HepG2 (cell line): Measurements from ENCODE around the gene FAM3C. TPM values are rescaled to one million over a fixed set of nuclear protein-coding genes. Genes with fewer than 3 reads are reported as not detected.

ENCODE experiments used
- DNMT1 ChIP-seq: sonication (generic); formaldehyde crosslinking; IDR thresholded peaks from 2 replicates; pipeline ENCODE4 v1.5.1; 2020; ENCODE audit warnings: mild to moderate bottlenecking, missing genetic modification reagents
- FOXA3 ChIP-seq: IDR thresholded peaks from 2 replicates; pipeline ENCODE4 v1.6.1; 2016; ENCODE audit warnings: missing genetic modification reagents, missing compliant biosample characterization
- FOXC1 ChIP-seq: sonication (generic); formaldehyde crosslinking; IDR thresholded peaks from 2 replicates; pipeline ENCODE4 v1.8.0; 2022; ENCODE audit warnings: mild to moderate bottlenecking, missing genetic modification reagents, borderline replicate concordance
- HNF4G ChIP-seq, 2 experiments: sonication (generic) in 1 of 2; formaldehyde crosslinking in 1 of 2; IDR thresholded peaks; 2 replicates each; pipeline versions ENCODE4 v1.4.0 to v1.6.1; 2011 to 2020; ENCODE audit warnings: borderline replicate concordance in 2 of 2, low read depth in 2 of 2, mild to moderate bottlenecking in 2 of 2, low read length in 1 of 2, missing genetic modification reagents in 1 of 2, moderate library complexity in 1 of 2
- HNRNPLL ChIP-seq: fragments of 200-400 bp; formaldehyde crosslinking; IDR thresholded peaks from 2 replicates; pipeline ENCODE4 v1.6.1; 2017; ENCODE audit warnings: mild to moderate bottlenecking, low read depth, low read length; ENCODE audit not compliant: poor library complexity, severe bottlenecking
- HNRNPUL1 ChIP-seq: fragments of 200-400 bp; formaldehyde crosslinking; IDR thresholded peaks from 2 replicates; pipeline ENCODE4 v1.6.1; 2017; ENCODE audit warnings: low read depth, mild to moderate bottlenecking, low read length, moderate library complexity
- KMT2A ChIP-seq: sonication (generic); formaldehyde crosslinking; IDR thresholded peaks from 2 replicates; pipeline ENCODE4 v1.4.0; 2020; ENCODE audit warnings: missing genetic modification reagents
- PCBP1 ChIP-seq: fragments of 200-400 bp; formaldehyde crosslinking; IDR thresholded peaks from 2 replicates; pipeline ENCODE4 v1.6.1; 2017; ENCODE audit warnings: mild to moderate bottlenecking, low read depth, low read length, borderline replicate concordance
- SIX1 ChIP-seq: sonication (generic); formaldehyde crosslinking; IDR thresholded peaks from 2 replicates; pipeline ENCODE4 v1.4.0; 2020; ENCODE audit warnings: missing genetic modification reagents, borderline replicate concordance
- SMYD3 ChIP-seq: sonication (generic); formaldehyde crosslinking; IDR thresholded peaks from 2 replicates; pipeline ENCODE4 v1.8.1; 2023; ENCODE audit warnings: mild to moderate bottlenecking, missing genetic modification reagents
- SOX6 ChIP-seq, 2 experiments: fragments of 450-650 bp in 1 of 2; sonication (generic) in 1 of 2; formaldehyde crosslinking in 1 of 2; IDR thresholded peaks; 2 replicates each; pipeline versions ENCODE4 v1.4.0 to v1.6.1; 2017 to 2020; ENCODE audit warnings: antibody characterized with exemption in 1 of 2, mild to moderate bottlenecking in 1 of 2, missing genetic modification reagents in 1 of 2
- SP5 ChIP-seq: IDR thresholded peaks from 2 replicates; pipeline ENCODE4 v1.6.1; 2016; ENCODE audit warnings: low read depth, borderline replicate concordance
- SRY ChIP-seq: sonication (generic); formaldehyde crosslinking; IDR thresholded peaks from 2 replicates; pipeline ENCODE4 v1.8.0; 2022; ENCODE audit warnings: mild to moderate bottlenecking, missing genetic modification reagents
- TGIF2 ChIP-seq: IDR thresholded peaks from 2 replicates; pipeline ENCODE4 v1.6.1; 2016; ENCODE audit warnings: control low read depth, missing compliant biosample characterization
- THAP11 ChIP-seq: IDR thresholded peaks from 2 replicates; pipeline ENCODE4 v1.6.1; 2016; ENCODE audit warnings: missing biosample characterization, missing genetic modification reagents
- ZBTB7A ChIP-seq: sonication (generic); formaldehyde crosslinking; IDR thresholded peaks from 2 replicates; pipeline ENCODE4 v1.8.0; 2022; ENCODE audit warnings: mild to moderate bottlenecking, missing genetic modification reagents
- ZNF333 ChIP-seq: sonication (generic); formaldehyde crosslinking; IDR thresholded peaks from 2 replicates; pipeline ENCODE4 v1.4.0; 2020; ENCODE audit warnings: mild to moderate bottlenecking, missing genetic modification reagents, borderline replicate concordance
- ZNF460 ChIP-seq: sonication (generic); formaldehyde crosslinking; IDR thresholded peaks from 2 replicates; pipeline ENCODE4 v1.5.1; 2020; ENCODE audit warnings: missing genetic modification reagents, mild to moderate bottlenecking, borderline replicate concordance
- ZNF616 ChIP-seq: sonication (generic); formaldehyde crosslinking; IDR thresholded peaks from 2 replicates; pipeline ENCODE4 v1.5.0; 2020; ENCODE audit warnings: low read depth, mild to moderate bottlenecking, missing genetic modification reagents
- ZNF644 ChIP-seq: IDR thresholded peaks from 2 replicates; pipeline ENCODE4 v1.6.1; 2016; ENCODE audit warnings: low read depth
- ZNF678 ChIP-seq: sonication (generic); formaldehyde crosslinking; IDR thresholded peaks from 2 replicates; pipeline ENCODE4 v1.4.0; 2020; ENCODE audit warnings: mild to moderate bottlenecking, missing genetic modification reagents
- ZNF776 ChIP-seq: sonication (generic); formaldehyde crosslinking; IDR thresholded peaks from 2 replicates; pipeline ENCODE4 v1.4.0; 2020; ENCODE audit warnings: mild to moderate bottlenecking, missing genetic modification reagents
- polyA plus RNA-seq, 8 experiments: library from polyadenylated mRNA; depleted of rRNA in 3 of 8; stranded (reverse) in 7 of 8; unstranded in 1 of 8; fragments of >200 nt; fragmentation: Illumina TruSeq in 4 of 8; extraction: Trizol in 4 of 8; gene quantifications; 2 replicates each; pipeline versions ENCODE4 v1.2.1 to v1.2.3, GENCODE V29; 2011 to 2016; ENCODE audit warnings: low read depth in 4 of 8, missing spikeins in 1 of 8, mixed read lengths in 1 of 8; ENCODE audit not compliant: insufficient read depth in 1 of 8
- total RNA-seq, 5 experiments: library from RNA; depleted of rRNA; stranded (reverse); fragments of >200 nt; fragmentation: Illumina TruSeq; extraction: Trizol; gene quantifications; 2 replicates each; pipeline ENCODE4 v1.2.3, GENCODE V29; 2016; ENCODE audit warnings: low read depth in 1 of 5
- TF ChIP-seq, protein P1 (sequence below): IDR thresholded peaks from 2 replicates; pipeline ENCODE4 v1.6.1; 2016; ENCODE audit warnings: missing genetic modification reagents, missing compliant biosample characterization
- TF ChIP-seq, protein P2 (sequence below): sonication (generic); formaldehyde crosslinking; IDR thresholded peaks from 2 replicates; pipeline ENCODE4 v1.9.0; 2022; ENCODE audit warnings: low read depth, missing genetic modification reagents
- TF ChIP-seq, protein P3 (sequence below): sonication (generic); formaldehyde crosslinking; IDR thresholded peaks from 2 replicates; pipeline ENCODE4 v1.5.0; 2020; ENCODE audit warnings: mild to moderate bottlenecking, missing genetic modification reagents, moderate library complexity

FAM3C gene
- total and polyA plus RNA-seq, 2 of the 13 experiments (the other 11 are each of a cell fraction or from before 2014, with no cell fraction given) = 14.6 to 16.0 TPM

DNA sequence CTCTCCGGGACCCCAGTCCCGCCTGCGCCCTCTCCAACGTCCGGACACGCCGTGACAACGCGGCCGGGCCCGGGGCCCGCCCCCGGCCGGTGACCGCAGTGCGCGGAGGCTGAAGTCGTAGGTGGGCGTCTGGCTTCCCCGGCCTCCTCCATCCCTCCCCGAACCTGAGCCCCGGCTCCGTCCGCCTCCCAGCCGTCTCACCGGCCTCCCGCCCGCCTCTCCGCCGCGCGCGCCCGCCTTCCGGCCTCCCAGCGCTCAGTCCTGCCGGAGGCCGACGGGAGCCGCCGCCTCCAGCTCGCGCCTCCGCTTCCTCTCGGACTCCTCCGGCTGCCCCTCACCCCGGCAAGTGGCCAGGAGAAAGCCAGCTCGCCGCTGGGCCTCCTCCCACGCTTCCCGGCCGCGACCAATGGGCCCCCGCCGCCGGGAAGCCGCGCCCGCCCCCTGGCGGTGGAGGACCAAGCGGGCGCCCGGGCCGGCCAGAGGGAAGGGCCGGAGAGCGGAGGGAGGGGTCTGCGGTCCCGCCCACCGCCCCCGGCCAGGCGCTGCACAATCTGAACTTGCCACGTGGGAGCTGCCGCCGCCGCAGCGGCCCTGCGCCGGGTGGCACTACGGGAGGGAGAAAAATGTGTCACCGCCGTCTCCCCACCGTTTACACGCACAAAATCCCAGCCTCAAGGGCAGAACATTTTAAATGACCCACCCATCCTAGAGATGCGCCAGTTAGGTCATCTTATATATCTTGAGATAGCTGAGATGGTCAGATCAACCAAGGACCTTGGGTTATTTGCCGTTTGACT, at the start of gene FAM3C (continued):
- TF ChIP-seq, protein P1, sequence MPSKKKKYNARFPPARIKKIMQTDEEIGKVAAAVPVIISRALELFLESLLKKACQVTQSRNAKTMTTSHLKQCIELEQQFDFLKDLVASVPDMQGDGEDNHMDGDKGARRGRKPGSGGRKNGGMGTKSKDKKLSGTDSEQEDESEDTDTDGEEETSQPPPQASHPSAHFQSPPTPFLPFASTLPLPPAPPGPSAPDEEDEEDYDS (CRISPR knock-in tag) = peak; percentile 69; the same call in 1 of the 2 replicates
- TF ChIP-seq SMYD3 (CRISPR knock-in tag) = no peak
- peak; percentile 55; the same call in 1 of the 2 replicates for TF ChIP-seq FOXA3 (CRISPR knock-in tag)
- peak; percentile 67; the same call in 1 of the 2 replicates for TF ChIP-seq HNRNPUL1
- peak; percentile 41; the same call in 1 of the 2 replicates for TF ChIP-seq SRY (CRISPR knock-in tag)
- TF ChIP-seq HNRNPLL = peak; percentile 71
- TF ChIP-seq ZNF616 (CRISPR knock-in tag) = peak; percentile 73; the same call in 1 of the 2 replicates
- TF ChIP-seq PCBP1 = no peak
- TF ChIP-seq ZNF460 (CRISPR knock-in tag) = peak; percentile 41; the same call in 1 of the 2 replicates
- TF ChIP-seq KMT2A (CRISPR knock-in tag) = peak; percentile 67; the same call in 1 of the 2 replicates
- TF ChIP-seq SOX6 (IDR thresholded peaks at IDR 0.05) = no peak
- peak; percentile 50; the same call in 1 of the 2 replicates for TF ChIP-seq SOX6 (CRISPR knock-in tag; IDR thresholded peaks at IDR 0.05)
- peak; percentile 83 for TF ChIP-seq THAP11 (CRISPR knock-in tag)
- no peak; the same call in 1 of the 2 replicates for TF ChIP-seq HNF4G (IDR thresholded peaks at IDR 0.05; ENCODE audit: borderline replicate concordance, low read depth, low read length)
- TF ChIP-seq HNF4G (CRISPR knock-in tag; IDR thresholded peaks at IDR 0.05; ENCODE audit: borderline replicate concordance, low read depth) = peak; percentile 44; the same call in 1 of the 2 replicates
- peak; percentile 55; the same call in 1 of the 2 replicates for TF ChIP-seq FOXC1
- peak; percentile 51; the same call in 1 of the 2 replicates for TF ChIP-seq ZBTB7A (CRISPR knock-in tag)
- TF ChIP-seq ZNF333 (CRISPR knock-in tag) = no peak
- TF ChIP-seq TGIF2 (CRISPR knock-in tag) = peak; percentile 33; the same call in 1 of the 2 replicates
- peak; percentile 94 for TF ChIP-seq ZNF776
- TF ChIP-seq, protein P2, sequence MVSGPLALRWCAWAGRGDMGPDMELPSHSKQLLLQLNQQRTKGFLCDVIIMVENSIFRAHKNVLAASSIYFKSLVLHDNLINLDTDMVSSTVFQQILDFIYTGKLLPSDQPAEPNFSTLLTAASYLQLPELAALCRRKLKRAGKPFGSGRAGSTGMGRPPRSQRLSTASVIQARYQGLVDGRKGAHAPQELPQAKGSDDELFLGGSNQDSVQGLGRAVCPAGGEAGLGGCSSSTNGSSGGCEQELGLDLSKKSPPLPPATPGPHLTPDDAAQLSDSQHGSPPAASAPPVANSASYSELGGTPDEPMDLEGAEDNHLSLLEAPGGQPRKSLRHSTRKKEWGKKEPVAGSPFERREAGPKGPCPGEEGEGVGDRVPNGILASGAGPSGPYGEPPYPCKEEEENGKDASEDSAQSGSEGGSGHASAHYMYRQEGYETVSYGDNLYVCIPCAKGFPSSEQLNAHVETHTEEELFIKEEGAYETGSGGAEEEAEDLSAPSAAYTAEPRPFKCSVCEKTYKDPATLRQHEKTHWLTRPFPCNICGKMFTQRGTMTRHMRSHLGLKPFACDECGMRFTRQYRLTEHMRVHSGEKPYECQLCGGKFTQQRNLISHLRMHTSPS (CRISPR knock-in tag) = no peak
- peak; percentile 32; the same call in 1 of the 2 replicates for TF ChIP-seq ZNF644
- peak; percentile 66; the same call in 1 of the 2 replicates for TF ChIP-seq SP5 (CRISPR knock-in tag)
- TF ChIP-seq DNMT1 (CRISPR knock-in tag) = 0 out of 2 replicates have a peak, but pooled peaks have one; percentile 64
- TF ChIP-seq SIX1 (CRISPR knock-in tag) = peak; percentile 2; the same call in 1 of the 2 replicates
- 0 out of 2 replicates have a peak, but pooled peaks have one; percentile 75 for TF ChIP-seq ZNF678 (CRISPR knock-in tag)
- TF ChIP-seq, protein P3, sequence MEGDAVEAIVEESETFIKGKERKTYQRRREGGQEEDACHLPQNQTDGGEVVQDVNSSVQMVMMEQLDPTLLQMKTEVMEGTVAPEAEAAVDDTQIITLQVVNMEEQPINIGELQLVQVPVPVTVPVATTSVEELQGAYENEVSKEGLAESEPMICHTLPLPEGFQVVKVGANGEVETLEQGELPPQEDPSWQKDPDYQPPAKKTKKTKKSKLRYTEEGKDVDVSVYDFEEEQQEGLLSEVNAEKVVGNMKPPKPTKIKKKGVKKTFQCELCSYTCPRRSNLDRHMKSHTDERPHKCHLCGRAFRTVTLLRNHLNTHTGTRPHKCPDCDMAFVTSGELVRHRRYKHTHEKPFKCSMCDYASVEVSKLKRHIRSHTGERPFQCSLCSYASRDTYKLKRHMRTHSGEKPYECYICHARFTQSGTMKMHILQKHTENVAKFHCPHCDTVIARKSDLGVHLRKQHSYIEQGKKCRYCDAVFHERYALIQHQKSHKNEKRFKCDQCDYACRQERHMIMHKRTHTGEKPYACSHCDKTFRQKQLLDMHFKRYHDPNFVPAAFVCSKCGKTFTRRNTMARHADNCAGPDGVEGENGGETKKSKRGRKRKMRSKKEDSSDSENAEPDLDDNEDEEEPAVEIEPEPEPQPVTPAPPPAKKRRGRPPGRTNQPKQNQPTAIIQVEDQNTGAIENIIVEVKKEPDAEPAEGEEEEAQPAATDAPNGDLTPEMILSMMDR (CRISPR knock-in tag) = peak; percentile 84
